CD4-positive, alpha-beta T cell treated with Interleukin-15 for 4 hours (primary cell): ENCODE measurements around the gene HES4.
"Not testable (repeated sequence)": the region's sequence is repeated elsewhere in the genome, so short reads cannot be mapped to it uniquely, and the experiment has no call there.

Experiments used
- DNase-seq: peaks from one replicate; pipeline ENCODE4 v3.0.0-alpha.2; 2020; ENCODE audit warnings: low spot score

HES4 gene

DNA sequence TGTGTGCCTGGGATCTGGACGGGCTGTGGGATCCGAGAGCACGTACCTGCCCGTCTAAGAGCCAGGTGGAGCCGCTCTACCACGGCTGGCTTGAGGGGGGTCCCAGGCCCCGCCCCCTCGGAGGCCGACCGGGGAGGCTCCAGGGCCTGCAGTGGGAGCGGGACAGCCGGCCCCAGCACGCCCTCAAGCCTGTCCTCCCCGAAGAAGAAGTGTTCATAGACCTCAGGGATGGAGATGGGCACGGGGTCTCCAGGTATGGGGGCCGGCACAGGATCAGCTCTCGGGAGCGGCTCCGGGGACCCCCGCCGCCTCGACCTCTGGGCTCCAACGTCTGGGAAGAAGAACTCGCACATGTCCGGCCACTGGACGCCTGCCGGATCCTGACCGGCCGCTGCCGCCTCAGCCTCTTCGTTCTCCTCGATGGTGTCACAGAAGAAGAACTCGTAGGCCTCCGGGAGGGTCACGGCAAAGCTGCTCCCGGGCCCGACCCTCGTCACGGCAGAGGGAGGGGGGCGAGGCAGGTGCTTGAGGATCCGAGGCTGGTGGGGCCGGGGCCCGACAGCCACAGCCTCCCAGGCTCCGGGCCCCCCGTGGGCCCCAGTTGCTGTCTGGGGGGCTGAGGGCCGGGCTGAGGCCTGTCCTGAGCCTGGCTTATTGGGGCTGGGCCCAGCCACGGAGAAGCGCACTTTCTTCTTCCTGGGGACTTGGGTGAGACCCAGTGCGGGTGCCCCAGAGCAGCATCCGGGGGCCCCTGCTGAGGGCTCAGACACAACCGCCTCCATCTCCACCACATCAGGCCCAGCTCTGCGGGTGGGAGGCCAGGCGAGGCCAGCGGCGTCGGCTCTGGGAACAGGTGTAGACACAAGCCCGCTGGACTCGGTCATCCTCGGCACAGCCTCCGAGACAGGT, 20.8 kb downstream of the HES4 start:
- no peak for DNase-seq

- DNase-seq = no peak
Measured at GRCh38 chr1:978069-978834, 21.6 kb downstream of the HES4 start.

DNA sequence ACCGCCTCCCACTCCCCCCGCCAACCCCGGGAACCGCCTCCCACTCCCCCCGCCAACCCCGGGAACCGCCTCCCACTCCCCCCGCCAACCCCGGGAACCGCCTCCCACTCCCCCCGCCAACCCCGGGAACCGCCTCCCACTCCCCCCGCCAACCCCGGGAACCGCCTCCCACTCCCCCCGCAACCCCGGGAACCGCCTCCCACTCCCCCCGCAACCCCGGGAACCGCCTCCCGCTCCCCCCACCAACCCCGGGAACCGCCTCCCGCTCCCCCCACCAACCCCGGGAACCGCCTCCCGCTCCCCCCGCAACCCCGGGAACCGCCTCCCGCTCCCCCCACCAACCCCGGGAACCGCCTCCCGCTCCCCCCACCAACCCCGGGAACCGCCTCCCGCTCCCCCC, 23.1 kb downstream of the HES4 start:
- not testable (repeated sequence) for DNase-seq

GRCh38 chr1:975896-976683, 23.8 kb downstream of the HES4 start:
- peak; percentile 72 for DNase-seq

DNA sequence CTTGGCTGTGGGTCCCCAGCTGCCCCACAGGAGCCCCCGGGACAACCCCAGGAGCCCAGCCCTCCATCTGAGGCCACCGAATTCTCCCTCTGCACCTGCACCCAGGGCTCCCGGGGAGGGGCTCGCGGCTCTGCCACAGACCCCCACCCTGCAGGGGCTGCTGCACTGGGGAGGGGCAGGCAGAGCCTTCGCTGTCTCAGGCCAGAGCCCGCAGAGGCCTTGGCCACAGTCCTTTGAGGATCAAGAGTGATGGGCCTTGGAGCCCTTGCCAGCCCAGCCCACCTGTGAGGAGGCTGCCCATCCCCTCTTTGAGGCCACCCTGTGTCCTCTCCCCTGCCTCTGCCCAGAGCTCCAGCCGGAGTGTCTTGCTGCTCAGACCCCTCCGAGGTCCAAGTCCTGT, 24.5 kb downstream of the HES4 start:
- no peak for DNase-seq

GRCh38 chr1:974687-975328, 25.1 kb downstream of the HES4 start:
- DNase-seq = no peak

DNA sequence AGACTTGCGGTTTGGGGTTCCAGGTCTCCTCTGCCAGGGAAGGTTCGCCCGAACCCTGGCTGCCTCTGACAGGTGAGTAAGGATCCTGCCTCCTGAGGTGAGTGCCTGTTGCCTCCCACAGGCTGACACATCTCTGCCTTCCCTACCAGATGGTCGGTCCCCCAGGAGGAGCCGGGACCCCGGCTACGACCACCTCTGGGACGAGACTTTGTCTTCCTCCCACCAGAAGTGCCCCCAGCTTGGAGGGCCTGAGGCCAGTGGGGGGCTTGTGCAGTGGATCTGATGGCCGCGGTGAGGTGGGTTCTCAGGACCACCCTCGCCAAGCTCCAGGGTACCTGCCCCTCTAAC, 25.6 kb downstream of the HES4 start:
- DNase-seq = no peak

DNA sequence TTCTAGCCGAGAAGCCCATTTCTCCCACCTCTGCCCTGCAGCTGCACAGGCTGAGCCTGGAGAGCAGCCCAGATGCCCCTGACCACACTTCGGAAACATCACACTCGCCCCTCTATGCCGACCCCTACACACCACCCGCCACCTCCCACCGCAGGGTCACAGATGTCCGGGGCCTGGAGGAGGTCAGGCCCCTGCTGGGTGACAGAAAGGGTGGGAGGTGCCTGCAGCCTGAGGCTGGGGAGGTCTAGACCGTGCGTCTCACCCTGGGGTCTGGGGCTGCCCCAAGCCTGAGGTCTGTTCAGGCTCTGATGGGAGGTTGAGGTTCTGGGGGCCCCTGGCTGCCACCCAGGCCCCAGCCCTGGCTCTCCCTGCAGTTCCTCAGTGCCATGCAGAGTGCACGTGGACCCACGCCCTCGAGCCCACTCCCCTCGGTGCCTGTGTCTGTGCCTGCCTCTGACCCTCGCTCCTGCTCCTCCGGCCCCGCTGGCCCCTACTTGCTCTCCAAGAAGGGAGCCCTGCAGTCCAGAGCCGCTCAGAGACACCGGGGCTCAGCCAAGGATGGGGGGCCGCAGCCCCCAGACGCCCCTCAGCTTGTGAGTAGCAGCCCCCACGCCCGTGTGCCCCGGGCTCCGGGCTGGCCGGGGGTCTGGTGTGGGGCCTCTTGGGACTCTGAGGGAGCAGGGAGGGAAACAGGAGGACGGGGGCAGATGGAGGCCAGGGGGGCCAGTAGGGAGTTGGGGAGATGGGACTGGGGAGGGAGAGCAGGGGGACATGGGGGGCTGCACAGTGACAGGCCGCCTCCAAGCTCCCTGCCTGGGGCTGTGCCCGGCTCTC, 26.2 kb downstream of the HES4 start:
- DNase-seq = no peak

GRCh38 chr1:972726-973458, 27.0 kb downstream of the HES4 start:
- no peak for DNase-seq

DNA sequence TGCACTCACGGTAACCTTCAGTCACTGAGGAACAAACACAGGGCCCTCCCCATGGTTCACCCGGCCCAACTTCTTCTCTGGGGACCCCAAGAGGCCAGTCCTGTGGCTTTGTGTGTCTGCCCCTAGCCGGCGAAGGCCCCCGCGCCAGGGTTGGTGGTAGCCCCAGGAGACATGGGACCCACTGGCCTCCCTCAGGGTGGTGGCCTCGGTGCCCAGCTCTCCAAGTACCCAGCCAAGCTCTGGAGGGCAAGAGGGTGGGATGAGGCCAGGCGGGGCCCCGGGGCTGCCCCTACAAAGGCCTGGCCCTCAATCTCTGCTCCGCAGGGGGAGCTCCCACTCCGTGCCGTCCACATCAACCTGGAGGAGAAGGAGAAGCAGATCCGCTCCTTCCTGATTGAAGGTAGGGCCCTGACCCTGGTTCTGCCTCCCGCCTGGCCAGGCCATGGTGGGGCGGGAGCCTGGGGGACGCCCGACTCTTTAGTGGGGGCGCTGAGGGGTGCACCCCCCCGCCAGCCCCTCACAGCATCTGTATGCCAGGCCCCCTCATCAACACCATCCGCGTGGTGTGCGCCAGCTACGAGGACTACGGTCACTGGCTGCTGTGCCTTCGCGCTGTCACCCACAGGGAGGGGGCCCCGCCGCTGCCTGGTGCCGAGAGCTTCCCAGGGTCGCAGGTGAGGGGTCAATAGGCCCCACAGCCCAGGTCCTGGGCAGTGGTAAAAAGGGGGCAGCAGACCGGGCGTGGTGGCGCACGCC, 28.0 kb downstream of the HES4 start:
- DNase-seq = no peak

- no peak for DNase-seq
Measured at GRCh38 chr1:970973-971730, 28.7 kb downstream of the HES4 start.

GRCh38 chr1:970242-970972, 29.5 kb downstream of the HES4 start:
- no peak for DNase-seq

- DNase-seq = no peak
Measured at GRCh38 chr1:969260-969855, 30.5 kb downstream of the HES4 start.

DNA sequence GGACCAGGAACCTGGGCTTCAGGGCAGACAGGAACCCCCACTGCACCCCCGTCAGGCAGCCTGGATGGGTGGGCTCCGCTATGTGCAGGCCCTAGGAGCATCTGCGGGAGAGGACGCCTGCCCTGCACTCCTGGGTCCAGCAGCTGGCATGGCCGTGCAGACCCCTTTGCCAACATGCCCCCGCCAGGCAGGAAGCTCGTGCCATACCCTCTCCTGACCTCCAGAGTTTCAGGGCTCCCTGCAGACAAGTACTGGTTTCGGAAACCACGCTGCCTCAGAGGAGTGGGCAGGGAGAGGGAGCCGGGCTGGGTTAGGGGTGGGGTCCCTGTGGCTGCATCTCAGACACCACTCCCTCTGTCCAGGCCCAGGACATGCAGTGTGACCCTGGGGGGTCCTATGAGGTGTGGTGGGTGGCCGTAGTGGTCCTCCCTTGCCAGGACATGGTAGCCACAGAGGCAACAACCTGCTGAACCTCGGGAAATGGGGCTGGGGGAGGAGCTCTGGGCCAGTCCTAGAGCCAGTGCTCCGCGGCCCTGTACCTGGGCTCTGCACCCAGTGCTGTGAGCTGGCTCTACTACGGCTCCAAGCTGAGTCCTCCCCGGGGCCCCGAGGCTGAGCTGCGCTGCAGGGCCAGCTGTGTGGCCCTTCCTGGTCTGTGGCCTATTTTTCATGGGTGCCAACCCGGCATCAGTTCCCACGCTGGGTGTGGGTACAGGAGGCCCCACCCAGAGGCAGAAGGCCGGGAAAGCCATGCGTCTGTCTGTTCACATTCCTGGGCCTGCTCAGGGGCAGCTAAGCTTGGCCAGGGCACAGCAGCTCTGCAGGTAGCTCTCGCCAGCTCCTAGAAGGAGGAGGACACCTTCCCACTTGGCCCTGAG, 32.2 kb downstream of the HES4 start:
- no peak for DNase-seq

GRCh38 chr1:966704-967300, 33.1 kb downstream of the HES4 start:
- peak; percentile 81 for DNase-seq

DNA sequence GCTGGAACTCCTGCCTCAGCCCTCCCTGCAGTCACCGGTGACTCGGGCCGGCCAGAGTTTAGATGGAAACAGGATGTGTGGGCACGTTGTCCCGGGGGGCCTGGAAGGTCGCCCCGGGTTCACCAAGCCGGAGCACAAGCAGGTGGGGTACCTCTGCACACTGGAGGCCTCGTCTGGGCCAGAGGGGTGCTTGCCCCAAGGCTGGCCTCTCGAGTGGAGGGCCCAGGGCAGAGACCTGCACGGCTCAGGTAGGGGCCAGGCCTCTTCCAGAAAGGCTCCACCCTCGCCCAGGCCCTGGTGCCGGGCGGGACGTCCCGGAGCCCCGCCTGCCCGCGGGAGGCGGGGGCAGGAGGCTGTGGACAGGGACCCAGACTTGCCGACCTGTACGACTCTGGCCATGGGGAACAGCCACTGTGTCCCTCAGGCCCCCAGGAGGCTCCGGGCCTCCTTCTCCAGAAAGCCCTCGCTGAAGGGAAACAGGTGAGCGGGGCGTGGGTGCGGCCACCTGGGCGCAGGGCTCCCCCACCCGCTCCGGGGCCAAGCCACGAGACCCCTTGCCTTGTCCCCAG, 33.7 kb downstream of the HES4 start, which contains the start of gene PLEKHN1:
Gene PLEKHN1, plus strand, starts transcription at position 348 of the 569 bp plus-strand sequence. Its CDS starts 50 bp downstream, at position 398.
- peak; percentile 28 for DNase-seq
